ES-I3 (cell line): ENCODE data around the gene ARHGAP32.

Source experiments
- H3K36me3 ChIP-seq: 2 replicates; pipeline ENCODE4 v1.6.1; 2013; ENCODE audit warnings: mild to moderate bottlenecking, low read length, control low read depth, moderate library complexity; ENCODE audit not compliant: insufficient read depth
- H3K4me1 ChIP-seq: 2 replicates; pipeline ENCODE4 v1.6.1; 2013; ENCODE audit warnings: mild to moderate bottlenecking, control low read depth, low read length; ENCODE audit not compliant: insufficient read depth
- H3K9ac ChIP-seq: 2 replicates; pipeline ENCODE4 v1.6.1; 2013; ENCODE audit warnings: low read depth, mild to moderate bottlenecking, low read length, moderate library complexity
- H3K9me3 ChIP-seq: 2 replicates; pipeline ENCODE4 v1.6.1; 2013; ENCODE audit warnings: mild to moderate bottlenecking, low read length, moderate library complexity; ENCODE audit not compliant: control insufficient read depth, insufficient read depth

The ARHGAP32 gene

GRCh38 chr11:129061492-129062230, 130.5 kb downstream of the ARHGAP32 start:
- Histone ChIP-seq H3K9me3 (no peaks in the 10 kb centered on the region), H3K9ac (no peak overlapping the region), H3K36me3 (no peaks in the 10 kb centered on the region; the same call in 1 of the 2 replicates), H3K4me1 (no peaks in the 10 kb centered on the region)

- Histone ChIP-seq H3K9ac (no peak overlapping the region), H3K36me3 (no peaks in the 10 kb centered on the region), H3K9me3 (no peaks in the 10 kb centered on the region), H3K4me1 (no peaks in the 10 kb centered on the region)
Observed at GRCh38 chr11:129056916-129057315, 135.2 kb downstream of the ARHGAP32 start.

GRCh38 chr11:129055196-129055595, 136.9 kb downstream of the ARHGAP32 start:
- no peak overlapping the region for H3K9ac ChIP-seq
- no peaks in the 10 kb centered on the region for H3K36me3 ChIP-seq
- no peaks in the 10 kb centered on the region for H3K4me1 ChIP-seq
- no peaks in the 10 kb centered on the region for H3K9me3 ChIP-seq

GRCh38 chr11:129048911-129049310, 143.2 kb downstream of the ARHGAP32 start:
- H3K4me1 ChIP-seq: no peaks in the 10 kb centered on the region
- H3K9ac ChIP-seq: no peak overlapping the region
- no peaks in the 10 kb centered on the region for H3K36me3 ChIP-seq
- no peaks in the 10 kb centered on the region for H3K9me3 ChIP-seq

GRCh38 chr11:129045150-129045549, 147.0 kb downstream of the ARHGAP32 start:
- H3K9me3 ChIP-seq: no peaks in the 10 kb centered on the region
- H3K4me1 ChIP-seq: no peaks in the 10 kb centered on the region
- no peak overlapping the region for H3K9ac ChIP-seq
- no peaks in the 10 kb centered on the region for H3K36me3 ChIP-seq

- Histone ChIP-seq H3K9ac (no peak overlapping the region), H3K36me3 (no peaks in the 10 kb centered on the region), H3K4me1 (no peaks in the 10 kb centered on the region), H3K9me3 (no peaks in the 10 kb centered on the region)
Observed at GRCh38 chr11:129042503-129042902, 149.6 kb downstream of the ARHGAP32 start.

GRCh38 chr11:129041611-129042018, 150.5 kb downstream of the ARHGAP32 start:
- no peaks in the 10 kb centered on the region for H3K9me3 ChIP-seq
- H3K36me3 ChIP-seq: no peaks in the 10 kb centered on the region
- no peaks in the 10 kb centered on the region for H3K4me1 ChIP-seq
- H3K9ac ChIP-seq: no peak overlapping the region

- Histone ChIP-seq H3K4me1 (no peaks in the 10 kb centered on the region), H3K9ac (no peak overlapping the region), H3K36me3 (no peaks in the 10 kb centered on the region), H3K9me3 (no peaks in the 10 kb centered on the region)
Observed at GRCh38 chr11:129040934-129041333, 151.2 kb downstream of the ARHGAP32 start.

- Histone ChIP-seq H3K9ac (no peak overlapping the region), H3K9me3 (no peaks in the 10 kb centered on the region), H3K4me1 (no peaks in the 10 kb centered on the region), H3K36me3 (no peaks in the 10 kb centered on the region)
Observed at GRCh38 chr11:129035244-129035643, 156.9 kb downstream of the ARHGAP32 start.

GRCh38 chr11:129034001-129034400, 158.1 kb downstream of the ARHGAP32 start:
- H3K9me3 ChIP-seq: no peaks in the 10 kb centered on the region
- H3K4me1 ChIP-seq: no peaks in the 10 kb centered on the region
- H3K9ac ChIP-seq: no peak overlapping the region
- H3K36me3 ChIP-seq: no peaks in the 10 kb centered on the region

GRCh38 chr11:129023968-129024676, 168.0 kb downstream of the ARHGAP32 start:
- Histone ChIP-seq H3K4me1 (no peaks in the 10 kb centered on the region), H3K9me3 (no peaks in the 10 kb centered on the region), H3K36me3 (no peaks in the 10 kb centered on the region), H3K9ac (no peak overlapping the region)

GRCh38 chr11:129021295-129021694, 170.8 kb downstream of the ARHGAP32 start:
- Histone ChIP-seq H3K36me3 (no peaks in the 10 kb centered on the region), H3K9ac (no peak overlapping the region), H3K4me1 (no peaks in the 10 kb centered on the region), H3K9me3 (no peaks in the 10 kb centered on the region)

GRCh38 chr11:129018991-129019390, 173.1 kb downstream of the ARHGAP32 start:
- Histone ChIP-seq H3K36me3 (no peaks in the 10 kb centered on the region), H3K4me1 (no peaks in the 10 kb centered on the region), H3K9ac (no peak overlapping the region), H3K9me3 (no peaks in the 10 kb centered on the region)

GRCh38 chr11:129018126-129018525, 174.0 kb downstream of the ARHGAP32 start:
- Histone ChIP-seq H3K9ac (no peak overlapping the region), H3K36me3 (no peaks in the 10 kb centered on the region), H3K4me1 (no peaks in the 10 kb centered on the region), H3K9me3 (no peaks in the 10 kb centered on the region)
